GM18517 (cell line): Measurements from ENCODE around the gene ZFYVE27.
"Not testable (repeated sequence)": the region's sequence is repeated elsewhere in the genome, so short reads cannot be mapped to it uniquely, and the experiment has no call there.

Source experiments
- ATAC-seq: cut with Tn5 transposase; IDR thresholded peaks from one replicate; pipeline ENCODE4 v1.9.1; 2021; ENCODE audit warnings: mild to moderate bottlenecking, moderate library complexity; ENCODE audit not compliant: unreplicated experiment

Gene ZFYVE27

GRCh38 chr10:97736902-97737769, at the start of gene ZFYVE27:
Gene ZFYVE27, plus strand, starts transcription at chr10:97737128. Its CDS starts 1,350 bp downstream, at chr10:97738478.
- peak; percentile 76 for ATAC-seq

GRCh38 chr10:97687785-97688781, 48.8 kb upstream of the ZFYVE27 start:
- no peak for ATAC-seq

GRCh38 chr10:97689559-97690020, 47.3 kb upstream of the ZFYVE27 start:
- ATAC-seq: no peak

GRCh38 chr10:97690133-97690532, 46.8 kb upstream of the ZFYVE27 start:
- ATAC-seq: no peak

GRCh38 chr10:97698072-97698655, 38.8 kb upstream of the ZFYVE27 start:
- ATAC-seq: not testable (repeated sequence)

GRCh38 chr10:97701438-97702069, 35.4 kb upstream of the ZFYVE27 start:
- ATAC-seq: peak; percentile 71

- no peak for ATAC-seq
Measured at GRCh38 chr10:97703398-97704067, 33.4 kb upstream of the ZFYVE27 start.

- no peak for ATAC-seq
Measured at GRCh38 chr10:97704341-97704740, 32.6 kb upstream of the ZFYVE27 start.

GRCh38 chr10:97705006-97705670, 31.8 kb upstream of the ZFYVE27 start:
- ATAC-seq: no peak

- no peak for ATAC-seq
Measured at GRCh38 chr10:97707134-97707861, 29.6 kb upstream of the ZFYVE27 start.

GRCh38 chr10:97708167-97708566, 28.8 kb upstream of the ZFYVE27 start:
- ATAC-seq: no peak

- no peak for ATAC-seq
Measured at GRCh38 chr10:97708976-97709946, 27.7 kb upstream of the ZFYVE27 start.

- no peak for ATAC-seq
Measured at GRCh38 chr10:97711640-97712572, 25.0 kb upstream of the ZFYVE27 start.

GRCh38 chr10:97713339-97713825, 23.5 kb upstream of the ZFYVE27 start, which contains the start of gene MARVELD1:
Gene MARVELD1, plus strand, starts transcription at chr10:97713730. Its CDS starts 147 bp downstream, at chr10:97713877.
- ATAC-seq: no peak

GRCh38 chr10:97713826-97714400, 23.0 kb upstream of the ZFYVE27 start:
- ATAC-seq: no peak
